NCI-H2081 (cell line): Measurements from ENCODE around the gene KCNAB1.
"Not testable (repeated sequence)": the region's sequence is repeated elsewhere in the genome, so short reads cannot be mapped to it uniquely, and the experiment has no call there.

Experiments used
- DNase-seq, 2 experiments: peaks; one replicate each; lab custom pipeline; 2025; lab: John Stamatoyannopoulos, UW

Gene KCNAB1

DNA sequence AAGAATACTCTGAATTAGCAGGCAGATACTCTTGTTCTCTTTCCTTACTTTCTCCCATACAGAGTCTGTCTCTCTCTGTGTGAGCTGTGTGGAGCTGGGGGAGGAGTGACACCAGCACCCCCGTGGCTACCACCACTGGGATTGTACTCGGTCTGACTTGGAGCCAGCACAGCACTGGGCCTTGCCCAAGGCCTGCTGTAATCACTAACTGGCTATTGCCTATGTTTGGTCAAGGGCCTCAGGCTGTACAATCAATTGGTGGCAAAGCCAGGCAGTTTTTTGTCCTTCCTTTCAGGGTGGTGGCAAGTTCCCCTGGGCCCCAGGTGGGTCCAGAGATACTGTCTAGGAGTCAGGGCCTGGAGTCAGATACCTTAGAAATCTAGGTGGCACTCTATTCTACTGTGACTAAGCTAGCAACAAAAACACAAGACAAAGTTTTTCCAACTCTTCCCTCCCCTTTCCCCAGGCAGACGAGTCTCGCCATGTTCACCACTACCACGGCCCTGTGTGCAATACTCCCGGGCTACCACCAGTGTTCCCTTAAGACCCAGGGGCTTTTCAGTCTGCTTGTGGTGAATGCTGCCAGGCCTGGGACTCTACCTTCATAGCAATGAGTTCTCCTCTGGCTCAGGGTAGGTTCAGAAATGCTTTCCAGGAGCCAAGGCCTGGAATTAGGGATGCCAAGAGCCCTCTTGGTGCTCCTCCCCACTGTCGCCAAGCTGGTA is 151.8 kb downstream of the KCNAB1 start:
- no peak for DNase-seq

DNA sequence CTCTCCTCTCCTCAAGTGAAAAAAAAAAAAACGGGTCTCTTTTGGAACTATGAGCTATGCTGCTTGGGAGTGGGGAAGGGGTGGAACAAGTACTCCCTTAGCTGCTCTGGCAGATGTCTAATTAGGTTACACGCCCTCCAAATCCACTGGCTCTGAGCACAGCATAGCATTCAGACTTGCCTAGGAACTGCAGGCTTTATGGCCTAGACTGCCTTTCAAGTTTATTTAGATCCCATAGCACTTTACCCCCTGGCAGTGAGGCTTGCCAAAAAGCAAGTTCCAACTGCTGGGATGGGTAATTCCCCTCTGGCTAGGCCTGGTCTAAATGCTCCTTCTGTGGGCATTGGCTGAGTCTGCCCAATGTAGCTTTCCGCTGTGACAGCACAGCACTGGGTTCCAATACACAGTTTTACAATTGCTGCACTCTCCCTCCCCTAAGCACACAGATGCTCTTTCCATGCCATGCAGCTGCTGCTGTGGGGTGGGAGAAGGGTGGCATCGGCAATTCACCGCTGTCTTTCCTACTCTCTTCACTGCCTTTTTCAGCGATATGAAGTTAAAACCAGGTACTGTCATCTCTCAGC is 152.8 kb downstream of the KCNAB1 start:
- no peak for DNase-seq

DNA sequence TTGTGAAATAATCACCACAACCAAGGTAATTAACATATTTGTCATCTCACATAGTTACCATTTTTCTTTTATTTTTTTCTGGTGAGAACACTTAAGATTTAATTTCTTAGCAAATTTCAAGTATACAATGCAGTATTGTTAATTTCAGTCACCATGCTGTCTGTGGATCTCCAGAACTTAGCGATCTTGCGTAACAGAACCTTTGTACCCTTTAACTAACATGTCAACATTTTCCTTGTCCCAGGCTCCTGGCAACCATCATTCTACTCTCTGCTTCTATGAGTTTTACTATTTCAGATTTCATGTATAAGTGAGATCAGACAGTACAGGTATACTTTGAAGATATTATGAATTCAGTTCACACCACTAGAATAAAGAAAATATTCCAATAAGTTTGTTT is 154.4 kb downstream of the KCNAB1 start:
- no peak for DNase-seq

DNA sequence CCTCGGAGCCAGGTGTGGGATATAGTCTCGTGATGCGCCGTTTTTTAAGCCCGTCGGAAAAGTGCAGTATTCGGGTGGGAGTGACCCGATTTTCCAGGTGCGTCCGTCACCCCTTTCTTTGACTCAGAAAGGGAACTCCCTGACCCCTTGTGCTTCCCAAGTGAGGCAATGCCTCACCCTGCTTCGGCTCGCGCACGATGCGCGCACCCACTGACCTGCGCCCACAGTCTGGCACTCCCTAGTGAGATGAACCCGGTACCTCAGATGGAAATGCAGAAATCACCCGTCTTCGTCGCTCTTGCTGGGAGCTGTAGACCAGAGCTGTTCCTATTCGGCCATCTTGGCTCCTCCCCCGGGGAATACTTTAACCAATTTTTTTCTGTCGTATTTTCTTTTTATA is 164.3 kb downstream of the KCNAB1 start:
- not testable (repeated sequence) for DNase-seq

DNA sequence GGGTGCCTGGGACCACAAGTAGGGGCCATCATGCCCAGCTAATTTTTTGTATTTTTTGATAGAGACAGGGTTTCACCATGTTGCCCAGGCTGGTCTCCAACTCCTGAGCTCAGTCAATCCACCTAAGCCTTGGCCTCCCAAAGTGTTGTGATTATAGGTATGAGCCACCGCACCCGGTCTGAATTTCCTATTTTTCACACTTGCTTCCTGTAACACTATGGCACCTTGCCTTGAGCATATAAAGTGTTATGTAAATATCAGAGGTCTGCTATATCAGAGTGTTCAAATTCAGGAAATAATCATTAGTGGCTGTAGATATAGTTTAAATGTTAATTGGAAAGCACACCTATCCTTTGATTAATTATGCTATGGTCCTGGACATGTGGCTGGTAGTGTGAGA is 165.2 kb downstream of the KCNAB1 start:
- no peak for DNase-seq

DNA sequence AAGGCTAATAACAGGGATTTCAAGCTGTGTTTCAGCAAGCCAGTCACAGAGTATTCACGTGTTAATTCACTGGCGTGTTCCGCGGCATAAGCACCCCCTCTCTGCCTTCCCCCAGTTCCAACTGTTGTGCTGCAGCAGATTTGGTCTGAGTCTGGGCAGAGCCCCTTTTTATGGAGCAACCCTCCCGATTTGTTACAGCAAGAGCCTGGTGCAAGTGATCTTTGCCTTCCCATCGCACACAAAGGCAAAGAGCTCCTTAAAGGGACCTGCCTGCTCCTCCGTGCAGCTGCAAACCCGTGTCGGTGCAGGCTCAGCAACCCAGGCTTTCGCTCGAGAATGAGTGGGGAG is 170.5 kb downstream of the KCNAB1 start:
- no peak for DNase-seq

DNA sequence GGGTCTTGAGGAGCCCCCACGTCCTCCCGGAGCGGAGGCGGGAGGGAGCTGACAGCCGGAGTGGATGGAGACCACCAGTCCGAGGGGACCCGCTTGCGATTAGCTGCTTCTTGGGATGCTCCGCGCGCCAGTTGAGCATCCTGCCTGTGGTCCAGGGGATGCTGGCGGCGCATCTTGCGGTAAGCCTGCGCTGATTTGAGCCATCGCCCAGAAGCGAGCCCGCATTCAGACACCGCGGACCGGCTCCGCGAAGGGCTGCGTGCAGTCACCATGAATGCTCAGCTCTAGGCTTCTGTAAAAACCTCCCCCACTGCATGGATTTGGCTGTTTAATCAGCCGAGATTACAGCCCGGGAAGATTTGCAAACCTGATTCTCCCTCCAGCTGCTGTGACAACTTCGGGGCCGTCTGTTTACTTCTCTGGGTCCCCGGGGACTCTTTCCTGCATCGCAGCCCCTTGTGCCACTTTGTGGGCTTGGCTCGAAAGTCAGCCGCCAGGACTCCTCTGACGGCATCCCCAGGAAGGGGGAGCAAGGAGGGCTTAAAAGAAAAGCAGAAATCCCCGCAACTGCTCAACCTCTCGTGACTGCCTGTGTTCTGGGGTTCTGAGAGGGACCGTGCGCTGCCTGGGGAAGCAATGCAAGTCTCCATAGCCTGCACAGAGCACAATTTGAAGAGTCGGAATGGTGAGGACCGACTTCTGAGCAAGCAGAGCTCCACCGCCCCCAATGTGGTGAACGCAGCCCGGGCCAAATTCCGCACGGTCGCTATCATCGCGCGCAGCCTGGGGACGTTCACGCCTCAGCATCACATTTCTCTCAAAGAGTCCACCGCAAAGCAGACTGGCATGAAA is 171.1 kb downstream of the KCNAB1 start:
- DNase-seq: no peak

DNA sequence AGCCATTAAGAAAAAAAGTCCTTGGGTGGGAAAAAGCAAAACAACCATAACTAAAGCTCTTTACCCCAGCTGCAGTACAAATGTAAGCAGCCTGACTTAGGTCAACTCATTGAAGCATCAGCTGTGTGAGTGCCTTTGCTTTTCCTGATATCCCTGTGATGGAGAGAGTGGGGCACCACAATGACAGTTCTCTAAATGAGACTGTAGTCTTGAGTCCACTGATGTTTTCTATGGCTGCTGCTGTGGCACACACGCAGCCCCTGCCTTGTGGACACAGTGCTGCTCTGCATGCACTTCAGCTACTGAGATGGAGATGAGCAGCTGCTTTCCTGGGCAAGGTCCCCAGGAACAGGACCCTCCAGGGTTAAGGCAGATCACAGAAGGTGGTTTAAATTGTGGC is 173.2 kb downstream of the KCNAB1 start:
- no peak for DNase-seq

DNA sequence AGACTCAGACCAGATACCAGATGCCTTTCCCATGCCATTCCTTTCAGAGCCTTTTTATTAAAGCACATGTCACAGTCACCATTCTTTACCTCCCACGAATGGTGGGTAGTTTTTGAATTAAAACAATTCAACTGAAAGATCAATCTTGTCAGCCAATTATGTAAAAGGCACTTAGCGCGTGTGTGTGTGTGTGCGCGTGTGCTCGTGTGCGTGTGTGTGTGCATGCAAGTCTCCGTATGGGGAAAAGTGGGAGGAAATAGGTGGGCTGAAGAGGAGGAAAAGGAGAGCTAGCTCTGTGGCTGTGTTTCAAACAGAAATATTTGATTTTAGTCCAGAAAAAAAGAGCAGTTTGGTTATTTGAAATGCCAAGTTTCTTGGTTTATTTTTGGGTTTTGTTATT is 177.2 kb downstream of the KCNAB1 start:
- DNase-seq: no peak

DNA sequence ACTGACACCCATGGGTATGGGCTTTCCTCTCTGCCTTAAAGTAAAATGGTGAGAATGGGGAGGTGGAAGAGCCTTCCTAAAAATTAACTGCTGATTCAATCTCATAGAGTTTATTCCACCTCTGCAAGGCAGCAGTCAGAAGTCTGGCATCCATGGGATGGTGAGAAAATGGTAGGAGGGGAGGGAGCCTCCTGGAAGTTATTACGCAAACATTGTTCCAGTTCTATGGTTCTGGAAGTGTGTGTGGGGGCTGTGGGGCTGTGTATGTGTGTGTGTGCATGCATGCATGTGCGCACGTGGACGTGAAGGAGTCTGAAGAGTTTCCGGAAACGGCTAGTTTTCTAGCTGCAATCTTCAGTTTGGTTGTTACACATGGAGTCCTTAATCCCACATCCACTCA is 177.6 kb downstream of the KCNAB1 start:
- no peak for DNase-seq

DNA sequence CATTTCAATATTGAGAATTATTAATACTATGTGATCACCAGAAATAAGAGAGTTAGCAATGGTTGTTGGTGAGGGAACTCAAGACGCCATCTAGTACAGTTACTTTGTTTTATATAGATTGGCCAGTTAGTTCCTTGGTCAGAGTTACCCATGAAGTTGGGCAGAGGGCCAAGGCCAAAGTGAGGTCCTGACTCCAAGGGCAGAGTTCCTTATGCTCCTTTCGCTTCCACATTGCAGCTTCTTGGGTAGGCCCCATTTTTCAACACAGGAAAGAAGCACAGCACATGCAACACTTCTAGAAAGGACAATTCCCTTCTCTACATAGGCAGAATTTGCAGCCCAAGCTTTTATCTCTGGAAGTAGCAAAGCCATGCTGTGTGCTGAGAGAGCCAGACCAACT is 178.6 kb downstream of the KCNAB1 start:
- DNase-seq: no peak

DNA sequence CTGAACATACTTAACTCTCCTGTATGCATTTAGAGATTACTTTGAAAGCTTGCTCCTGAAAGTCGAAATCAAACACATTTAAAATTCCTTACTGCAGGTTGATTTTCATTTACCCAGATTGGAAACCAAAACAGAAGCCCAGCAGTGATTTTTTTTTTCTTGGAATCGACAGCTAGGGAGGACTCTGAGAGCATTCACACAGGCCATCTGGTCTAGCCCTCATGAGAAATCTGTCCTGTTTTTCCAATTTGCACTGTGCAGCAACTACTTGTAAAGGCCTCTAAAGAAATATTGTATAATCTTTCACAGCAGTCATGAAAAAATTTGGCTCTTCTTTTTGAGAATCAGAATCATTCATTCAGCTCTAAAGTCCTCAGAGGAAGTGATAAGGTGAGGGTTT is 179.2 kb downstream of the KCNAB1 start:
- DNase-seq: no peak

DNA sequence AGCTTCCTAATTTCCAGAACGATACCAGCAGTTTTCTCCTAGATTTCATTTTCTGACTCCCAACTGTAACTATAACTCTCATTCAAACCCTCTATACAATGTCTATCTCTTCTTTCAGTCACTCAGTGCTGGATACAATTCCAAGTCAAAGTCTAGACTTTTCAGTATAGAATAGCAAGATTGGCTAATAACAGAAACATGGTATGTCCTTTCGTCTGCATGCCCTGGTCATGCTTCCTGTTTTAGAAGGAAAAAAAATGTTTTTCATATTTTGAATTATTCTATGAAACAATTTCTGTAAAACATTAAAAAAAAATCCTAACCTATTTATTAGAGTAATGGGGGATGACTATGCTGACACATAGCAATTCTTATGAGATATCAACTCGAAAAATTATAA is 180.0 kb downstream of the KCNAB1 start:
- DNase-seq: no peak

DNA sequence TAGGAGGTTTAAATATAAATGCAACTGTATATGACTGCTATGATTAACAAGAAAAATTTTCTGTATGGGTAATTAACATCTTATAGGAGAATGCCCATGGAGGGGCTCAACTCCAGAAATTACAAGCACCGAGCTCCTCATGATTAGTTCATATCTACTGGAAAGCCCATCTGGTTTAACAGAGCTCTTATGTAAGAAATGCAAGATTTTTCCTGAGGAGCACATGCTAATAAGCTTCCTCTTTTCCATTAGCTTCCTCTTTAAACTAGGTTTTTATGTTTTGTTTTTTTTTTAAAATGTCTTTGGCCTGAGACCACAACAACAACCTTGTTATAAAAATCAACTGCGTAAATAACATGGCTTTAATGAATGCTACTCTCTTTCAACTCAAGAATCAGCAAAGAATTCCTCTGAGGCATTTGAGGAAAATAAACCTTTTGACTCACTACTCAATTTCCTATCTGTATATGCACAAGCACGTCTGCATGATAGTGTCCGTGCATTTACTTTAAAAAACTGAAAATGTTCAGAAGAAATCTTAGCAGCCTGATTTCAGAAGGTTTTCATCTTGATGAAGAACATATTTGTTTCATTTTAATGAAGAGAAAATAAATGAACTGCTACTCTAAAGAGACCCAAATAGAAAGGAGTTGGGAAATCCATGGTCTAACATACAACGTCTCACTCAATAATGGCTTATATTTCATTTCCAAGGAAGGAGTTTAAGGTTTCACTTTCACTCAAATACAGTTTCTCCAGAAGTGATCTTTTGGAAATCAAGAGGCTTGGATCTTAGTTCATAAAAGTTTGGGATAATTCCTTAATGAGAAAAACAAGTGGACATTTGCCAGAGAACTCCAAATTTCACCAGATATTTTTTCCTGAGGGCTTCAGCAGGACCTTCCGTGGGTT is 180.8 kb downstream of the KCNAB1 start:
- DNase-seq: no peak

DNA sequence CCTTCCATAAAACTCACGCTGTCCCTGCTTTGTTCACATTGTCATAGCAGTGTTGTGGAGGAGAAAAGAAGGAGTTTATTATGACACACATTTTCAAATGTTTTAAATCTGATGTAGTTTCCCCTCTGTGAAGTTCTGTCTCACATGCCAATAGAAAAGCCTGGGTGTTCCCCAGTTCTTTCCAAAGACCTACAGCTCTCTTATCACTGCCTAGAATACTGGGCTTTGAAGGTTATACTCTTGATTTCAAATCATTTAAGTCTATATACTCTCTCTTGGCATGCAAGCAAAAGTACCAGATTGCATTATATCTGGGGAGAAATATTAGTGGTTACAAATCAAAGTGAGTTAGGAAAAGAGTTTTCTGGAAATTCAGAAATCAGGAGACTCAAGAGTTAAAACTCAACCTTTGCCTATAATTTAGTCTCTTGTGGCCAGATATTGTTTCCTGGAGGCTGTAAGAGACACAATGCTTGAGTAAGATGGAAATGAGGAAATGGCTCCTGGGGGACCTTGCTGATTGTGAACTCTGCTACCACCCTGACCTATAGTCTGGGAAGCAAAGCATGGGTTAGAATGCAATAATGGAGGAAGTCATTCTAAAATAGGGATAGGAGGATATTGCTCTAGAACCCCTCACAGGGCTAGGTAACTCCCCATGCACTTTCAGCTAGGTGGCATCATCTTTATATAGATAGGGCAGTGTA is 182.8 kb downstream of the KCNAB1 start:
- no peak for DNase-seq

DNA sequence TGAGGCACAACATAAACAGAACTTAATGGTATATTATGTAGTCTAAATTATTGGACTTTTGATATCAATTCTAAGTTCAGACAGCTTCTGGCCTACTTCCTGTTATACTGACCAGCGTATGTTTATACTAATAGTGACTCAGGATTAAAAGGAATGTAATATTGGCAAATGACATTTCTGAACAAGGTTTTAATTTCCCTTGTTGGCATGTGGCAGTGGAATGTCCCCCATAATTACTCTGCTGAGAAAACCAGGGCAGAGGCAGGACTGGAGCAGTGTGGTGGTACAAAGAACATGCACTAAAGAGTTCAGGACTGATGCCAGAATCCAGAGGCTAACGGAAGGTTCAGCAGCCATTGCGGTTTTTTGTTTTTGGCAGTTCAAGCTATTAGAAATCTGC is 184.0 kb downstream of the KCNAB1 start:
- DNase-seq: no peak

DNA sequence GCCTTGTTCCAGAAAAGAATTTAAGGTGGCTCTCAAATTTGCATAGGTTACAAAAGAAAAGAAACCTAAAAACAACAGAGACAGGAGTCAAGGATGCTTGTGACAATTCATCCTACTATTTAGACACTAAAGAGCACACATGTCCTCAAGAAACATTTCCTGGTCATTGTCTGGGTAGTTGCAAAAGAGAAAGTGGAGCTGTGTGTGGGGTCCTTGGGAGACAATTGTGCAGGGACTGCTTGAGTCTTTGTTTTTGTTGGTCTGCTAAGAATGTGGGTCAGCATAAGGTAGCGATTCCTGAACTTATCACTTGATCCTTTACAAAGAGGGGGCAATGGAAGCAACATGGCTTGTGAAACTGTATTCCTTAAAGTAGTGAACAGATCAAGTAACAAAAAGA is 185.3 kb downstream of the KCNAB1 start:
- DNase-seq: no peak

DNA sequence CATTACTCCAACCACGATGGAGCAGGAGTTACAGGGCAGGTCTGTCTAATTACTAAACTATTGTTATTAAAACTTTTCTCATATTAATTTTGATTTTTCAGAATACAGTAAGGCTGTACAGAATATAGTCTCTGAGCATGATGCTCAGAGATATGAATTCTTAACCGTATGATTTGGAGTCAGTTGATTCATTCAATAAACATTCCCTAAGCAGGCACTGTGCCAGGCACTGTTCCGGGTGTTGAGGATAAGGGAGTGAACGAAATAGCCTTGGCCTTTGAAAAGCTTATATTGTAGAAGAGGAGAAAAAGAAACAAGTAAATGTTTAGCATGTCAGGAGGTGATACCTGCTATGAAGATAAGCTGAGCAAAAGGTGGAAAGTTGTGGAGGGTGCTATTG is 187.3 kb downstream of the KCNAB1 start:
- DNase-seq: no peak

DNA sequence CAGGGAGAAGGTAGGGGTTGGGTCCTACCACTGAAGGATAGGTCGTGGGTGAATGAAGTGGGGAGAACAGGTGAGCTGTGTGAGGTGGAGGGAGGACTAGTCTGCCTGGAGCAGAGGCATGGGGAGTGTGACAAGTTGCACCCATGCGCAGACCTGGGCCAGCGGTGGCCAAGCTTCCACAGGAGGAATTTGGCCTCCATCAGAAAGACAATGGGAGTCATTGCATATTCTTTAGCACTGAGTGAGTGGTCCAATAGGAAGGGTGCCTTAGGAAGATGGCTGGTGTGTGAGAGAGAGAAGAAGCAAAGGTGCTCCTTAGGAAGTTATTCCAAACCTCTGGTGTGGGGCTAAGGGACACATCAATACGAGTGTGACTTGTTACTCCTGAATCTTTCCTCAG is 191.1 kb downstream of the KCNAB1 start:
- DNase-seq: no peak

DNA sequence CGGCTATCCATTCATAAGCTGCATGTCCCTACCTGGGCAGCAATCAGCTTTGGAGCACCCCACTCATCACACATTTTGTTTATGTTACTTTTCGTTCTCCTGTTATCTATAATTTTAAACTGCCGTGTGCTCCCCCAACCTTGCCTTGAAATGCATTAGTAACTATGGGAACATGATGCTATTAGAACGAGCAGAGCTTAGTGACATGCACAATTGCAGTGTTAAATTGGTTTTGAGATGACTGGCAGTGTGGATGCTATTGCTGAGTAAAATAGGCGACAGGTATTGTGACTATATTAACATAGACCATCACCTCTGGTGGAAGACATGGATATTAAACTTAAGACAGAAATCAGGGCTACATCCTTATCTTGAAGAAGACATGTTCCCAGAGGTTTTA is 191.6 kb downstream of the KCNAB1 start:
- DNase-seq: no peak

DNA sequence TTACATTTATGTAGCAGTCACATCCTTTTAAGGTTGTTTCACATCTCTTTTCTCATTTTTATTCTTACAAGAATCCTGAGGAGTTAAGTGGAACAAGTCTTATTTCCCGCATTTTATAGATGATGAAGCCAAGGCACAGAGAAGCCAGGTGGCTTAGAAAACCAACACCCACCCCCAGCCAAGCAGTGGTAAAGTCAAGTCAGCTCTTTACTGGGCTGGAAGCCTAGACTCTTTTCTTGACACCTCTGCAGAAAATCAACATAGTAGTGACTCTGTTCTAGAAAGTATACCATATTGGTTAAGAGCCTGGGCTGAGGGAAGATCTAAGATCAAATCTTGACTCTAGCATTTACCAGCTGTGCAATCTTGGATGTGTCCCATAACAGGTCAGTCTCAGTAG is 195.7 kb downstream of the KCNAB1 start:
- no peak for DNase-seq
